Fibroblast of lung (primary cell): ENCODE measurements around the gene DRD2.

Experiments used
- EZH2 ChIP-seq: IDR thresholded peaks from 2 replicates; pipeline ENCODE4 v1.5.1; 2012; ENCODE audit warnings: low read length, control low read depth, mild to moderate bottlenecking; ENCODE audit errors: missing control alignments
- TF ChIP-seq, protein P1 (sequence below), 2 donors: IDR thresholded peaks in 1 of 2; conservative IDR thresholded peaks in 1 of 2; 1 replicate in 1 of 2; 2 replicates in 1 of 2; pipeline ENCODE4 v1.5.1; 2011 to 2012; ENCODE audit warnings: low read length in 2 of 2, control low read depth in 1 of 2, inconsistent platforms in 1 of 2, low read depth in 1 of 2, mild to moderate bottlenecking in 1 of 2

- TF ChIP-seq EZH2, result no peak
- TF ChIP-seq, protein P1, sequence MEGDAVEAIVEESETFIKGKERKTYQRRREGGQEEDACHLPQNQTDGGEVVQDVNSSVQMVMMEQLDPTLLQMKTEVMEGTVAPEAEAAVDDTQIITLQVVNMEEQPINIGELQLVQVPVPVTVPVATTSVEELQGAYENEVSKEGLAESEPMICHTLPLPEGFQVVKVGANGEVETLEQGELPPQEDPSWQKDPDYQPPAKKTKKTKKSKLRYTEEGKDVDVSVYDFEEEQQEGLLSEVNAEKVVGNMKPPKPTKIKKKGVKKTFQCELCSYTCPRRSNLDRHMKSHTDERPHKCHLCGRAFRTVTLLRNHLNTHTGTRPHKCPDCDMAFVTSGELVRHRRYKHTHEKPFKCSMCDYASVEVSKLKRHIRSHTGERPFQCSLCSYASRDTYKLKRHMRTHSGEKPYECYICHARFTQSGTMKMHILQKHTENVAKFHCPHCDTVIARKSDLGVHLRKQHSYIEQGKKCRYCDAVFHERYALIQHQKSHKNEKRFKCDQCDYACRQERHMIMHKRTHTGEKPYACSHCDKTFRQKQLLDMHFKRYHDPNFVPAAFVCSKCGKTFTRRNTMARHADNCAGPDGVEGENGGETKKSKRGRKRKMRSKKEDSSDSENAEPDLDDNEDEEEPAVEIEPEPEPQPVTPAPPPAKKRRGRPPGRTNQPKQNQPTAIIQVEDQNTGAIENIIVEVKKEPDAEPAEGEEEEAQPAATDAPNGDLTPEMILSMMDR (conservative IDR thresholded peaks at IDR 0.05 in 1 of 2, IDR thresholded peaks at IDR 0.05 in 1 of 2; ENCODE audit: low read depth in 1 of 2, low read length in 2 of 2), result no peak
Observed at GRCh38 chr11:113363406-113363805, 111.8 kb downstream of the DRD2 start.
